Activated T-cell treated with anti-CD3 and anti-CD28 coated beads for 48 hours (primary cell): ENCODE measurements around the gene CHRNA4.

Experiments used
- DNase-seq: peaks from one replicate; pipeline ENCODE4 v3.0.0-alpha.2; 2020; ENCODE audit warnings: low read depth

Gene CHRNA4

DNA sequence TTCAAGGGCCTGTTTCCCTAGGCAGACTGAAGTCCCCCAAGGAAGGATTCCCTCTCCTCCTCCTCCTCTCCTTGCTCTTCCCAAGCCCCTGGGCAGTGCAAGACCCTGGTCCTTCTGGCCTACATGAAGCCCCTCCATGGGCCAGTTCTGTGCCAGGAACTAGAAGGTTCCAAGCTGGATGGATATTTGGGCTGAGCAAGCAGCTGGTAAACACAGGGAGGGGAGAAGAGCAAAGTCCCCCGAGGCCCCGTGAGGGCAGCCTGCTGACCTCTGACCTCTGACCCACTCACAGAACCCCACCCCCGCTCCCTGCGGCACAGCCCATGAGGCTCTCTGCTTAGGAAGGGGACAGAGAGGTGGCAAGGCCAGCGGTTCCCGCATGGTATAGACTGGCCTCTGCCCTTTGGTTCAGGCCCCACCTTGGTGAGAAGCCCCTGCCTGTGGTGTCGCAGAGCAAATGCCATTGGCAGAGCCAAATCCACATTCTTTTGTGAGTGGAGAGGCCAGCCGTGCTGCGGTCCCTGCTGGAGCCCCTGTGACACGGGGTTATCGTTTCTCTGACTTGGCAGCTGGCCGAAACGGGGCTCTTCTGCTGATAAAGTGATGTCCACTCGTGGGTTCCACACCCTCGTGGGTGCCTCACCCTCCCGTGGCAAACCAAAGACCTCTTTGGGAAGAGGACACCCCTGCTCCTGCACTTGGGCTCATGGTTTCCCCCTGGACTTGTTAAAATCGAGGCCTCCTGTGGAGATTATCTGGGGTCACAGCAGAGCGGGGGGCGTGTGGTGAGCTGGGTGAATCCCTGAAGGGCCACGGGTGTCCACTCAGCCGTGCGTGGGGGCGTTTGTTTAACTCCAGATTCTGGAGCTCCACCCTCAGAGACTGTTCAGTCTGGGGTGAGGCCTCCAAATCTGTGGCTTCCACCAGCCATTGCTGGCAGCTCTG is 2.1 kb upstream of the CHRNA4 start:
- DNase-seq: no peak

DNA sequence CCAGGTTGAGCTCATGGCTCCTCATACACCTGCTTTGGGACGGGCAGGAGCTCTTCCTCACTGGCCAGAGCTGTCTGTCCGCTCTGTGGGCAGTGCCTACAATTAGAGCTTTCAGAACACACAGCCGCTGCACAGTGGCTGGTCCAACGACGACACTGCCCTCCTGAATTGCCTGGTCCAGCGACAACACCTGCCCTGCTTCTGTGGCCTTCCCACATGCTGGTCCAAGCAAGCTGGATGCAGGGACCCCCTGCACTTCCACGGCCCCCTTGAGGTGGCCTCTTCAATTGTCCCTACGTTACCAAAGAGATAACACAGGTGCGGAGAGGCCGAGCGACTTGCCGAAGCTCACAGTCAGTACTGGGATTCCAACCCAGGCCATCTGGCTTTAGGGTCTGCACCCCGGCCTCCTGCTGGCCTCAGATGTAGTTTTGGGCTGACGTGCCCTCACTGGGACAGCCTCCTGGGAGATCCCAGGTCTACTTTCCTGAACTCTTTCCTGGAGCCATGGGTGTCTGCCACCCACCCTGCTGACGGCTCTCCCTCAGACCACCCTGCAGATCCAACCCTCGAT is 1.4 kb upstream of the CHRNA4 start:
- no peak for DNase-seq

DNA sequence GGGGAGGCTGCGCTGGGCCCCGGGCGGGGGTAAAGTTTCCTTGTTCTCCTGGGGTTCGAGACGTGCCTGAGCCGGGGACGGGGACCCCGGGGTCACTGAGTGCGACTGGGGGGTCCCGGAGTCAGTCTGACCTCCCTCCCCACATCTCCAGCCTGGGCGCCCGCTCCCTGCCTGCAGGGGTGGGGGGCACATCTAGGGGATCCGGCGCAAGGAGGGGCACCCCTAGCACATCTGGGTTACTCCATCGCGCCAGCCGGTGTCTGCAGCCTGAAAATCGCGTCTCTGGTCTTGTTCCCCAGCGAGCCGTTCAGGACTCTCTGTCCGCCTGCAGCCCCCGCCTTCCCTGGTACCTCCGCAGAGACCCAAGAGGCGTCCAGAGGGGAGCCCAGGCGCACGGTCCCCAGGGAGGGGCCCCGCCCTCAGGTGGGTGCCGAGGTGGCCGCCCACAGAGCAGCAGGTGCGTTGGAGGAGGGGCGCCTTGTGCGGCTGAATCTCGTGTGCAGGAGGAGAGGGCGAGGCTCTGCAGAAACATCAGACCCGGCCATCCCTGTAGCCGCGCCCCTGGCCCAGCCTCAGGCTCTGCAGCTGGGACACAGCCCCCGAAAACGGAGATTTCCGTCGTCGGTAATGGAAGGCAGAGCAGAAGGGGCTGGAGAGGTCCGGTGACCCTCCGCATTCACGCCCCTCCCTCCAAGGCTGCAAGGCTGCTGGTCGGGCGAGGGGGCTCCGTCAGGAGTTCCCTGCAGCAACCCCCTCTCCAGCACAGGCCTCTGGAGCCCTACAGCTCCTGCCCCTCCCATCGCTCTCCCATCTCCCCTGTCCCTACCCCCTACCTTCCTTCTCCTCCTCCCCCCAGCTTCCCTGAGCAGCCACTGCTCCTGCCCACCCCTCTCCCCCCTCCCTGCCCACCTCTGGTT is 628 bp upstream of the CHRNA4 start:
- DNase-seq: no peak

DNA sequence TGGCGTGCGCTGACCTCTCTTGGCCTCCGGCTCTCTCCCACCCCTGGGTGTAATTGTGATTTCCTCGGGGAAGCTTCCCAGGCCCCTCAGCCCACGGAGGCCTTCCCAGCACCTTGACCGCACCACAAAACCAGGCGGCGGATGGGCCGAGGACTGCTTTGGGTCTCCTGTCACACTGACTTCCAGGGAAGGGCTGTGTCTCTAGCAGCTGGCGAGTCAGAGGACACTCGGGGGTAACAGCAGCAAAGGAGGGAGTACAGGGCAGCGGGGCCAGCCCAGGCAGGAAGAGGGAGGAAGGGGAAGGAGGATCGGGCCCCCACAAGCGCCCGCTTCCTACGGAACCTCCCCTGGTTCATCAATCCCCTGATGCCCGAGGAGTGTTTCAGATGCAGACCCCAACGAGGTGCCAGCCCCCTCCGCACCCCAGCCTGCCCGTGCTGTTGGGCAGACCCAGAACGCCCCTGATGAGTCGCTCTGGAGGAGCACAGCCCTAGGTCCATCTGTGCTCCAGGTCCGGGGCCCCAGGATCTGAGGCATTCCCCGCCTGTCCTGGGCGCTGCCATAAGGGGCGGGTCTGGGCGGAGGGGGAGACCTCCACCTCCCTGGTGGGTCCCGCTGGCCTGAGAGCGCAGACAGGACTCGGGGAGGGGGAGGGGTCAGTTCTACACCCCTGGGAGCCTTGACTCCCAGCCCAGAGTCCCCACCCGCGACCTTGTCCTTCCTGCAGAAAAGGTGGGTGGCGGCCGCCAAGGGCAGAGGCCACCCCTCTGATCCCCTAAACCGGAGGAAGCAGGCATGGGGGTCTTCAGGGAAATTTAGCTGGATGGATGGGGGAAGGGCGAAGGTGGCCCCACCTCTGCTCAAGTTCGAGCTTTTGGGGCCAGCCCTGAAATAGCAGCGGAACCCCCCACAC is 956 bp downstream of the CHRNA4 start:
- DNase-seq: no peak

DNA sequence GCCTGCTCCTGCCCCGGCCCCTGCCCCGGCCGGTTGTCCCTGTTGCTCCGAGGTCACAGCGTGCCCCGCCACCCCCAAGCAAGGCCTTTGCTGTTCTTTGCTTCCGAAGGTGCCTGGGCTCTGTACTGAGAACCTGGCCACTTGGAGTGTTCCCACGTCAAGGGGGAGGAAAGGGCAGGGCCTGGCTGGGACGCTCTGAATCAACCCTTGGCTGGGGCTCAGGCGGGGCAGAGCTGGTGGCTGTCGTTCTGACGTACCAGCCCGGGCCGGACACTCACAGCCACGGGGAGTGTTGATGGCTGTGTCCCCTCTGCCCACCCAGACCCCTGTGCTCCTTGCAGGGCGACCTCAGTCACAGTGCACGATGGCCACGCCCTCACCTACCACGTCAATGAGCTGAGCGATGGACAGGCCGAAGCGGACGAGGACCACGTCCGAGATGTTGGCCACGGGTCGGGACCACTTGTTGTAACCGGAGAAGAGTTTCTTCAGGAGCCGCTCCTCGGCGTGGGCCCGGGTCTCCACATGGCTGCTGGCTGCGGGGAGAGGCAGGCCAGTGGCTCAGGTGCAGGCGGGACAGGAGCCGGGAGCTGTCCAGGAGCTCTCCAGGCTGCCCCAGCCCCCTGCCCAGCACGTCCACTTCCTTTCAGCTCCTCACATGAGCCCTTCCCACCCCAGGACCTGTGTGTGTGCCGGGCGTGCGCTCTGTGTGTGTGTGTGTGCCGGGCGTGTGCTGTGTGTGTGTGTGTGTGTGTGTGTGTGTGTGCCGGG is 1.8 kb downstream of the CHRNA4 start:
- DNase-seq: no peak

DNA sequence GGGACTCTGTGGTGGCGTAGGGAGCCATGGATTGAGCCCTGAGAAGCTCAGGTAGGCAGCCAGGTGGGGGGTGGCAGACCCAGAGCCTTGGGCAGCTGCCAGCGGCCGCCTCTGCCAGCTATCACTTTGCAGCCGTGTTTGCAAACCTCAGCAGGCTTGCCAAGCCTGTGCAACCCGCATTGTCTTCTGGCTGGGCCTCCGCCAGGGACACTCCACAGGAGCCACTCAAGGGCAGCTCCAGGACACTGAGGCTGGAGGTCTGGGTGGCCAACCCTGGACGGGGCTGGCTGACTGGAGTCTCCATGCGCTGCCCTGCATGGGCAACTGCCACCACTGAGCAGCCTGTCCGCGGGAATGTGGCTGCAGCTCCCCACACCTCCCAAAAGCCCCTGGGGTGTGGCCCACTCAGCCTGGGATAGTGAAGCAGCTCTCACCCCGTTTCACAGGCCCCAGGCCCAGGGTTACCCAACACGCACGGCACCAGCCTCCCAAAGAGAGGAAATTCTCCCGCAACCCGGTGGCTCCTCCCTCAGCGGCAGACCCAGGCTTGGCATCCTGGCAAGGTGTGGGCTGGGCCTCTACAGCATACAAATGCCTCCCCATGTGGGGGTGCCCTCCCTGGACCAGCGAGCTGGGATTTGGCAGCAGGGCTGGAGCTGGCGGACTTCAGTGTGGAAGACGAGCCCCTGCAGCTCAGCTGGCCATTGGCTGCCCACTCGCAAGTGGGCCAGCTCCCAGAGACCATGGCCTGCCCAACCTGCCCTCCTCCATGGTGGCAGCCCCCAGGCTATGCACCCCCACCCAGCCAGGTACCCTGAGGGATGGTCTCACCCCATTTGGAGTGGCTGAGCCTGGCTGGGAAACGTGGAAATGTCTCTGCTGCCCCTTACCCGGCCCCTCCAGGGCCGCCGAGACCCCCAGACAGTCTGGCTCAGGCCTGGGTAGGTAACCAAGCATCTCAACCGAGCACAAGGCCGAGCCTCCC is 2.9 kb downstream of the CHRNA4 start:
- no peak for DNase-seq

DNA sequence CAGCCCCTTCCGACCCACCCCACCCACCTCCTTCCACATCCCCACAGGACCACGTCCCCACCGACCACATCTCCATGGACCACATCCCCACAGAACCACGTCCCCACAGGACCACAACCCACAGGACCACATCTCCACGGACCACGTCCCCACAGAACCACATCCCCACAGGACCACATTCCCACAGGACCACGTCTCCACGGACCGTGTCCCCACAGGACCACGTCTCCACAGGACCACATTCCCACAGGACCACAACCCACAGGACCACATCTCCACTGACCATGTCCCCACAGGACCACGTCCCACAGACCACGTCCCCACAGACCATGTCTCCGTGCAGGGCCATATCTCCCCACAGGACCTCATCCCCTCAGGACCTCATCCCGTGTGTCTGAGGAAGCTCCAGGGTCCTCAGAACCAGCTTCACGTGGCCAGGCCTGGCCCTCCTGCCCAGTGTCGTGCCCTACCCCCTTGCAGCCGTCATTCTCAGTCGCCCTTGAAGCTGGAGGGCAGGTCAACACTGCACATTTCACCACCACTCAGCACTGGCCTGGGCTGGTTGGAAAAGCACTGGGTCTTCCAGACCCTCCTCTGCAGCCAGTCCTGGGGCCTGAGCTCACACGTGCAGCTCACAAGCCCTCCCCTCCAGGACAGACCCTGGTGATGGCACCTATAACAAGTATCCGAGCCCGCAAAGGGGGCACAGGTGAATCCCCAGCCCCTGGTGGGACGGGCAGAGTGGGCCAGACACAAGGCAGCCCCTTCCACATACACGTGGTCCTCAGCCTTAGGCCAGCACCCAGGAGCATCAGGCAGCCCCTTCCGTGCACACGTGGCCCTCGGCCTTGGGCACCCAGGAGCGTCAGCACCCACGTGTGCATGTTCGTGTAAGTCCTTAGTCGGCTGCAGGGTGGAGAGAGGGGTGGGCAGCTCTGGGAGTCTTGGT is 3.9 kb downstream of the CHRNA4 start:
- no peak for DNase-seq

DNA sequence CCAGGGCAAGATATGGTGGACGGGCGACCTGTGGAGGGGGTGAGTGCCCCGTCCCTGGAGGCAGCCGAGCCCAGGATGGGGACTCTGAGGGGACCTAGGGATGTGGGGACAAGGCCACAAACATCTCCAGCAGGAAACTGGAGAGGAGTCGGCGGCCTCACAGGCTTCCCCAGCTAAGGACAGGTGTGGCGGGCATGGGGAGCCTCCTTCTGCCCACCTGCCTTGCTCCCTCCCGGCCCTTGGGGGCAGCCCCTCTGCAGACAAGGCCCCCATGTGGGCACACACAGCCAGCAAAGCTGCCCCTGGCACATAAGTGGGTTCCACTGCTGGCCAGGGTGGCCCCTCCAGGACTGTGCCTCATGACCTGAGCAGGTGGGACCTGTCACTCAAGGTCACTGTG is 4.6 kb downstream of the CHRNA4 start:
- DNase-seq: no peak

DNA sequence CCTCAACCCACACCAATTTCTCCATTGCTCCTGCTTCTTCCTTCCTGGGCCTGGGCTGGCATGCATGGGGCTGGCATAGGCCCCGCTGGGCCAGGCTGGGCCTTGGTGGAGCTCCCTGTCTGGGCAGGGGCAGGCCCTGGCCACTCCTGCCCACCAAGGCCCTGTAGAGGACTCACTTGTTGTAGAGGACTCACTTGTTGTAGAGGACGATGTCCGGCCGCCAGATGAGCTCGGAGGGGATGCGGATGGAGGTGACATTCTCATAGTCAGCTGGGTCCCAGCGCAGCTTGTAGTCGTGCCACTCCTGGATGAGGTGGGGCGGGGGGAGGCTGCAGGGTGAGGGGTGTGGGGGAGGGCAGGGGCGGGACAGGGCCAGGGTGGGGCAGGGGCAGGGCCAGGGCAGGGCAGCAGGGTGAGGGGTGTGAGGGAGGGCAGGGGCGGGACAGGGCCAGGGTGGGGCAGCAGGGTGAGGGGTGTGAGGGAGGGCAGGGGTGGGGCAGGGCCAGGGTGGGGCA is 5.3 kb downstream of the CHRNA4 start:
- no peak for DNase-seq

DNA sequence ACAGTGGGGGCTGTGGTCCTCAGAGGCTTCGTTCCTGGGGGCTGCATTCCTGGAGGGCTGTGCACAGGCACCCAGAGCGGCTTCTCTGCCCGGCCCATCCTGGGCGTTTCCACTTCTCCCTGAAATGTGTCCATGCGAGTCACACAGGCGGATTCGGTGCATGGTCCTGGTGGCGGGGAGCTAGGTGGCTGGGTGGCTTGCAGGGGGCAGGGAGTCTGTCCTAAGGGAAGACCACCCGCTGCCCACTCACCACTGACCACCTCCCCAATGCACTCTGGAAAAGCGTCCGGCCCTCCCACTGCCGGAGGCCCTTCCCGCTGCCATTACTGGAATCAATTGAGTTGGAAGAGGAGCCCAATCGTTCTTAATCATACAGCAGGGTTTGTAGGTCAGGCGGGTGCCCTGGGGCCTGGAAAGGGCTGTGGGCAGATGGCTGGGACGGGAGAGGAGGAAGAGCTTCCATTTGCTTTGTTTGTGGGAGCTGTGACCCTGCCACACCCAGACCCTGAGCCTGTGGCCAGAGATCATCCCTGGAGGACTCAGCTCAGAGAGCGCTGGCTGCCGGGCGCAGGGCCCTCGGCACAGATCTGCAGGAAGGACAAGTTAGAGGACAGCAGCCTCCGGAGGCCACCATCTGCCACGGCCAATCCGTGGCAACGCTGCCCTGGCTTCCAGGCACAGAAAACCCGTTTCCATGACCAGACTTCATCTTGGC is 6.4 kb downstream of the CHRNA4 start:
- no peak for DNase-seq

DNA sequence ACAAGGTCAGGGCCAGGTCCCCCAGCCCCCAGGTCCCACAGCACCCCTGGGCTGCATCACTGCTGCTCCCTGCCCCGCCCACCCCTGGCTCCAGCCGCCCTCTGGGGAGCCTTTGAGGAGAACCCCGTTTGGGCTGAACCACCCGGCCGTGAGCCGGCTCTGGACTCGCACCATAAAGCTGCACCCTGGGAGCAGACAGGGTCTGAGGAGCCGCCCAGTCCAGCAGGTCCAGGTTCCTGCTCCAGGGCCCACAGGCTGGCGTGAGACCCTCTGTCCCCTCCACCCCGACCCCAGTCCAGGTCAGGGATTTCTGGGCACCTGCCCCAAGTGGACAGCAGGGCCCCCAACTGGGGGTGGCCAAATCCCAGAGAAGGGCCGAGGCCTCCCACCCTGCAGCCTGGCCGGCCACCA is 8.3 kb downstream of the CHRNA4 start:
- DNase-seq: no peak

DNA sequence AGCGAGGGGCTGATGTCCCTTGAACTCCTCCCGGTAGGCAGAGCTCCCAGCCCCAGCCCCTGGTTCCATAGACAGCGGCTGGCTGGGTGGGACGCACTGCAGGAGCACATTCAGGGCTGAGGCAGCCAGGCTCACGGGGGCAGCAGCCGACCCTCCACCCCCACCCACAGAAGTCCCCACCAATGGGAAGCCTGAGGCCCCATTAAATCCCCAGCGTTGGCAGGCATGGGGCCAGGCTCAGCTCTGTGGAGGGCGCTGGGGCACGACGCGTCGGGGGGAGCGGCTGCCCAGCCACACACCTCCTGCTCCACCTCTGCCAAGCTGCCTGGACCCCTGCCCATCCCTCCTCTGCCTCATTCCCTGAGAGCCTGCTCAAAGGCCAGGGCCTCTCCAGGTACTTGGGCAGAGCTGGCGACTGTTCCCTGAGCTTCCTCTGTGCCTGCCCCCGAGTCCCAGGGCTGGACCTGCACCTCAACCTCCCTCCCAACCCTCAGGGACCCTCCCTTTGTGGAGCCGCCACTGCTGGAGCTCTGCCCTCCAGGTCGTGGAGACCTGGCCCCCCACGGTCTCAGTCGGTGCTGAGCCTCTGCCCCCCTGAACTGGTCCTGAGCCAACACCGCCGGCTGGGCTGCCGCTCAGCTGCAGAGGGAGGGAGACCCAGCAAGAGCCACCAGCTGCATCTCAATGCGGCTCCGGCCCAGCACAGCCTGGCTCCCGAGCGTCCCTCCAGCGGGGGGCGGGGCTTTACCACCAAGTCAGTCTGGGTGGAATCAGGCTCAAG is 9.1 kb downstream of the CHRNA4 start:
- DNase-seq: no peak

DNA sequence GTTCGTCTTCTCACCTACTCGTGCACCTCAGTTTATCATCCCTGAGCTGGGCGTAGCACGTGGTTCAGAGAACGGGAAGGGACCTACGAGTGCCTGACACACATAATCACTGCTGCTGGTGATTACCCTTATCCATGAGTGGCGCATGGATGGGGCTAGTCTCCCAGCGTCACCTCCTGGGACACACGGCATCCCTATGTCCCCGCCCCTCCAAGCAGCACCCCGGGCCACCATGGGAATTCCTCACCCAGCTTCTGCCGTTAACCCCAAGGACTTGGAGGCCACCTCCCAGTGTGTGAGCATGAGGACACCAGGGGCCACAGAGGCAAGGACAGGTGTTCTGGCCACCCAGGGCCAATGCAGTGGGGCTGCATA is 9.8 kb downstream of the CHRNA4 start:
- no peak for DNase-seq

DNA sequence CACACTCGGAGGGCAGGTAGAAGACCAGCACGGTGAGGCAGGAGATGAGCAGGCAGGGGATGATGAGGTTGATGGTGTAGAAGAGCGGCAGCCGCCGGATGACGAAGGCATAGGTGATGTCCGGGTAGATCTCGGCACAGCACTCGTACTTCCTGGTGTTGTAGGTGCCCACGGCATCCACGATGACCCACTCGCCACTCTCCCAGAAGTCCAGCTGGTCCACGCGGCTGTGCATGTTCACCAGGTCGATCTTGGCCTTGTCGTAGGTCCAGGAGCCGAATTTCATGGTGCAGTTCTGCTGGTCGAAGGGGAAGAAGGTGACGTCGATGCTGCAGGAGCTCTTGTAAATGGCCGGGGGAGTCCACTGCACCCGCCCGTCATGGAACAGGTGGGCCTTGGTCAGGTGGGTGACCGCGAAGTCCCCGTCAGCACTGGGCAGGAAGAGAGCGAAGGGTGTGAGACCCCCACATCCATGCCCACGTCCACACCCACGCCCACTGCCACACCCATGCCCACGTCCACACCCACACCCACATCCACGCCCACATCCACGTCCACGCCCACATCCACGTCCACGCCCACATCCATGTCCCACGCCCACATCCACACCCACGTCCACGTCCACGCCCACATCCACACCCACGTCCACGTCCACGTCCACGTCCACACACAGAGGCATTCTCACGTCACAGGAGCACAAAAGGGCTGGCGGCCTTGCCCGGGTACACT is 10.4 kb downstream of the CHRNA4 start:
- no peak for DNase-seq

DNA sequence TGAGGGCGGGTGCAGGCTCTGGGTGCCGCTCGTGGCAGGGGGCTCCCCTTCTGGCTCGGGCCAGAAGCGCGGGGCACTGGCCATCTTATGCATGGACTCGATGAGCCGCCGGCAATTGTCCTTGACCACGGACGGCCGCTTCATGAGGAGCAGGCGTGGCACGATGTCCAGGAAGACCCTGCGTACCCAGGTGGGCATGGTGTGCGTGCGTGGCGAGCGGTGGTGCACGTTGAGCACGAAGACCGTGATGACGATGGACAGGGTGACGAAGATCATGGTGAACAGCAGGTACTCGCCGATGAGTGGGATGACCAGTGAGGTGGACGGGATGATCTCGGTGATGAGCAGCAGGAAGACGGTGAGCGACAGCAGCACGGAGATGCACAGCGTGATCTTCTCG is 11.0 kb downstream of the CHRNA4 start:
- no peak for DNase-seq

DNA sequence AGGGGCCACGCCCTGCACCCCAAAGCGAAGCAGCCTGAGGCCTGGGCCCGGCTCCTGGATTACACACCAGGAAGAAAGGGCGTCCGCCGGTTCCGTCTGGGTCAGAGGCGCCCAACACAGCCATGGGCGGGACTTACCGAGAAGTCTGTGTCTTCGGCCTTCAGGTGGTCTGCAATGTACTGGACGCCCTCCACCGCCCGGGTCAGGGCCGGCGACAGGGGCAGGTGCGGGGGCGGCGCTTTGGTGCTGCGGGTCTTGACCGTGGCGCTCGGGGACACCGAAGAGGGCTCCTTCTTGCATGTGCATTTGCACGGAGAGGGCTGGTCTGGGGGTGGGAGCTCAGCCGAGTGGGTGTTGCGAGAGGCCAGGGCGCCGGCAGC is 11.6 kb downstream of the CHRNA4 start:
- no peak for DNase-seq
